DOHH2 (cell line): Measurements from ENCODE around the gene URI1.
A peak's percentile ranks its signal among the peaks of the same experiment; 100 is the strongest.

ENCODE experiments used
- H3F3A ChIP-seq: fragments of 200-600 bp; sonication (generic), shearing (Covaris generic); 2 replicates; pipeline ENCODE4 v1.6.0; 2016; ENCODE audit warnings: antibody characterized with exemption, mild to moderate bottlenecking; ENCODE audit not compliant: control insufficient read depth, insufficient read depth
- H3K27ac ChIP-seq: fragments of 200-600 bp; sonication (generic); 2 replicates; pipeline ENCODE4 v1.5.1; 2014; ENCODE audit warnings: low read depth, mild to moderate bottlenecking, low read length, moderate library complexity
- H3K27me3 ChIP-seq: fragments of 200-600 bp; sonication (generic); 2 replicates; pipeline ENCODE4 v1.6.1; 2014; ENCODE audit warnings: mild to moderate bottlenecking, low read length, mixed read lengths; ENCODE audit not compliant: control insufficient read depth
- H3K36me3 ChIP-seq: fragments of 200-600 bp; sonication (generic); 2 replicates; pipeline ENCODE4 v1.6.1; 2014; ENCODE audit warnings: mild to moderate bottlenecking, low read length, moderate library complexity, mixed read lengths; ENCODE audit not compliant: control insufficient read depth
- H3K4me1 ChIP-seq: fragments of 200-600 bp; sonication (generic); 2 replicates; pipeline ENCODE4 v1.6.1; 2014; ENCODE audit warnings: mild to moderate bottlenecking, low read length, mixed read lengths; ENCODE audit not compliant: control insufficient read depth
- H3K4me2 ChIP-seq: fragments of 200-600 bp; sonication (generic); 2 replicates; pipeline ENCODE4 v1.6.0; 2014; ENCODE audit warnings: mild to moderate bottlenecking, low read length, moderate library complexity
- H3K4me3 ChIP-seq: fragments of 200-600 bp; sonication (generic); 2 replicates; pipeline ENCODE4 v1.5.1; 2014; ENCODE audit warnings: mild to moderate bottlenecking, low read length, mixed read lengths
- H3K79me2 ChIP-seq: fragments of 200-600 bp; sonication (generic); 2 replicates; pipeline ENCODE4 v1.6.1; 2014; ENCODE audit warnings: mild to moderate bottlenecking, low read length, mixed read lengths; ENCODE audit not compliant: control insufficient read depth
- H3K9me2 ChIP-seq: fragments of 200-600 bp; sonication (generic); replicated peaks from 2 replicates; pipeline ENCODE4 v1.6.1; 2014; ENCODE audit warnings: mild to moderate bottlenecking, low read length, mixed read lengths; ENCODE audit not compliant: control insufficient read depth
- H3K9me3 ChIP-seq: fragments of 200-600 bp; sonication (generic); 2 replicates; pipeline ENCODE4 v1.6.1; 2014; ENCODE audit warnings: antibody characterized with exemption, low read length, mixed read lengths; ENCODE audit not compliant: control insufficient read depth, insufficient read depth
- H4K20me1 ChIP-seq: fragments of 200-600 bp; sonication (generic); 2 replicates; pipeline ENCODE4 v1.6.0; 2014; ENCODE audit warnings: low read depth, mild to moderate bottlenecking, antibody characterized with exemption, low read length, moderate library complexity; ENCODE audit not compliant: control insufficient read depth, insufficient read depth
- EZH2phosphoT487 ChIP-seq: fragments of 200-600 bp; sonication (generic); IDR thresholded peaks from 2 replicates; pipeline ENCODE4 v1.6.1; 2017; ENCODE audit warnings: borderline replicate concordance, mild to moderate bottlenecking, antibody characterized with exemption, low read length, moderate library complexity, mixed read lengths
- TF ChIP-seq, protein P1 (sequence below): fragments of 200-600 bp; sonication (generic); IDR thresholded peaks from one replicate; pipeline ENCODE4 v1.5.1; 2014; ENCODE audit warnings: antibody characterized with exemption, mild to moderate bottlenecking, low read depth, low read length; ENCODE audit not compliant: poor library complexity, severe bottlenecking

The URI1 gene

DNA sequence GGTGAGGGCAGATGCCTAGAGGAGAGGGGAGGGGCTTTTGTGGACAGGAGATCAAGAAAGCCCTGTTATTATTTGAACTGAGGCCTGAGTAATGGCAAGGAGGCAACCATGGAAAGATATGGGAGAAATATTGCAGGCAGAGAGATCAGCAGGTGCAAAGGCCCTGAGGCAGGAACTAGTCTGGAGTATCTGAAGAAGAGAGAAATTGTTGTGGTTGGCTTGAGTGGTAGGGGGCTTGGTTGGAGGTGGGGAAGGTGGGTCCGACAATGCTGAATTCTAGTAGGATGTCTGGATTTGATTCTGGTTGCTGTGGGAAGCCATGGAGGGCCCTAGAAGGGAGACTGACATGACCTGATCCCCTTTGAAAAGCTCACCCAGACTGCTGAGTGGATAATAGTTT, 2.4 kb upstream of the URI1 start:
- Histone ChIP-seq H3K4me2 (no peak overlapping the region), H3K4me3 (no peak overlapping the region), H3K27ac (no peak overlapping the region), H3K9me3 (no peaks in the 10 kb centered on the region), H3K9me2 (no peaks in the 10 kb centered on the region), H3K27me3 (no peaks in the 10 kb centered on the region), H3K36me3 (peaks cover 7% of the 10 kb centered on the region), H4K20me1 (no peaks in the 10 kb centered on the region), H3K4me1 (peaks cover 22% of the 10 kb centered on the region), H3K79me2 (peaks cover 23% of the 10 kb centered on the region), H3F3A (no peaks in the 10 kb centered on the region)
- TF ChIP-seq, protein P1, sequence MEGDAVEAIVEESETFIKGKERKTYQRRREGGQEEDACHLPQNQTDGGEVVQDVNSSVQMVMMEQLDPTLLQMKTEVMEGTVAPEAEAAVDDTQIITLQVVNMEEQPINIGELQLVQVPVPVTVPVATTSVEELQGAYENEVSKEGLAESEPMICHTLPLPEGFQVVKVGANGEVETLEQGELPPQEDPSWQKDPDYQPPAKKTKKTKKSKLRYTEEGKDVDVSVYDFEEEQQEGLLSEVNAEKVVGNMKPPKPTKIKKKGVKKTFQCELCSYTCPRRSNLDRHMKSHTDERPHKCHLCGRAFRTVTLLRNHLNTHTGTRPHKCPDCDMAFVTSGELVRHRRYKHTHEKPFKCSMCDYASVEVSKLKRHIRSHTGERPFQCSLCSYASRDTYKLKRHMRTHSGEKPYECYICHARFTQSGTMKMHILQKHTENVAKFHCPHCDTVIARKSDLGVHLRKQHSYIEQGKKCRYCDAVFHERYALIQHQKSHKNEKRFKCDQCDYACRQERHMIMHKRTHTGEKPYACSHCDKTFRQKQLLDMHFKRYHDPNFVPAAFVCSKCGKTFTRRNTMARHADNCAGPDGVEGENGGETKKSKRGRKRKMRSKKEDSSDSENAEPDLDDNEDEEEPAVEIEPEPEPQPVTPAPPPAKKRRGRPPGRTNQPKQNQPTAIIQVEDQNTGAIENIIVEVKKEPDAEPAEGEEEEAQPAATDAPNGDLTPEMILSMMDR: no peak
- TF ChIP-seq EZH2phosphoT487: no peak

DNA sequence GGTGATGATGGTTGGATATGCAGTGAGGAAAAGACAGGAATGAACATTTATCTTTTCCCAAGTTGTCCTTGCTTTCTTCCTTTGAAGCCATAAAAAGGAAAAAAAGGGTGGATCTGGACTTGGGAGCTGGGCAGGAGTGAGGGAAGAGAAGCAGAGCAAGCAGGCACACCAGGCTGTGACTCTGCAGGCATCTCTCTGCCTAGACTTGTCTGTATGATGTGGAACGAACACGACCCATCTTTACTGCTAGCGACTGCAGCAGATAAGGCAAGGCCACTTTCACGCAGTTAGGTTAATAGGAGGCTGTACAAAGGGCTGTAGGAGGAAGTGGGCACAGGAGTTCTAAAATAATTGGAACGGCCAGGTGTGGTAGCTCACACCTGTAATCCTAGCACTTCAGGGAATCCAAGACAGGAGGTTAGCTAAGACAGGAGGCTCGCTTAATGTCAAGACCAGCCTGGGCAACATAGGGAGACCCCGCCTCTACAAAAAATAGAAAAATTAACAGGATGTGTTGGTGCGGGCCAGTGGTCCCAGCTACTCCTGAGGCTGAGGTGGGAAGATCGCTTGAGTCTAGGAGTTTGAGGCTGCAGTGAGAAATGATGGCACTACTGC, 961 bp upstream of the URI1 start:
- Histone ChIP-seq H3K4me3 (no peak overlapping the region; the same call in 1 of the 2 replicates), H3K9me2 (no peaks in the 10 kb centered on the region), H3K4me2 (no peak overlapping the region), H3K79me2 (peaks cover 37% of the 10 kb centered on the region), H3F3A (no peaks in the 10 kb centered on the region), H4K20me1 (no peaks in the 10 kb centered on the region), H3K36me3 (peaks cover 15% of the 10 kb centered on the region), H3K27ac (no peak overlapping the region), H3K27me3 (no peaks in the 10 kb centered on the region), H3K4me1 (peaks cover 27% of the 10 kb centered on the region), H3K9me3 (no peaks in the 10 kb centered on the region)
- TF ChIP-seq EZH2phosphoT487: no peak
- TF ChIP-seq, protein P1: no peak

DNA sequence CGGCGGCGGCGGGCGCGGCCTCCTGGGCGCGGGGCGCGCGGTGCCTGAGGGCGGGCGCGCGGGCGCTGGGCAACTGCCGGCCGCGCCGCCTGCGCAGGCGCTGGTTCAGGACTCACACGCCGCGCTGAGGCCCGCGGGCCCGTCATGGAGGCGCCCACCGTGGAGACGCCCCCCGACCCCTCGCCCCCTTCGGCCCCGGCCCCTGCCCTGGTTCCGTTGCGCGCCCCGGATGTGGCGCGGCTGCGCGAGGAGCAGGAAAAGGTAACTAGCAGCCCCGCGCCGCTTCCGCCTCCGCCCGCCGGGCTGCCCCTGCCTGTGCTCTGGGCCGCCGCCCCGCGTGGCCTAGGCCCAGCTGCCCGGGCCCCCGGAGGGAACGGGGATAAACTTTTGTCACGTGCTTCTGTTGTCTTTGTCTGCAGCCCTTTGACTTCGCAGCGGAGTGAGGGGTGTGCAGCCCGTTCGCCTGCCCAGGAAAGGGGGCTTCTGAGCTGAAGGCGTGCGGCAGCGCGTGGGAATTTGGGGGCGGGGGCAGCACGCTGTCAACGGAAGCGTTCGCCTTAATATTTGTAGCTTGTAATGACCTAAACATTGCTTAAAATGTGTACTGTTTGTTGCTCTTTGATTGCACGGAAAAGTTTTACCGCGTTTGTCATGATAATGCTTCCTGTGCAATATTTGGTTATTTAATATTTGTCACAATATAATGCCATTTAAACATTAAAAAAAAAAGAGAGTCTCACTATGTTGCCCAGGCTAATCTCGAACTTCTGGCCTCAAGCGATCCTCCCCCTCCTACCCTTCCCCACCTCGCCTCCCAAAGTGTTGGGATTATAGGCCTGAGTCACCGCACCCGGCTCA, 594 bp downstream of the URI1 start:
- Histone ChIP-seq H3K36me3 (peaks cover 18% of the 10 kb centered on the region), H3K4me1 (peaks cover 27% of the 10 kb centered on the region), H4K20me1 (no peaks in the 10 kb centered on the region), H3K4me3 (peak overlapping the region; percentile 92), H3K27me3 (no peaks in the 10 kb centered on the region), H3F3A (no peaks in the 10 kb centered on the region), H3K9me2 (no peaks in the 10 kb centered on the region), H3K27ac (peak overlapping the region; percentile 41; the same call in 1 of the 2 replicates), H3K4me2 (peak overlapping the region; percentile 67), H3K9me3 (no peaks in the 10 kb centered on the region), H3K79me2 (peaks cover 53% of the 10 kb centered on the region)
- TF ChIP-seq, protein P1: no peak
- no peak for TF ChIP-seq EZH2phosphoT487
